Naive thymus-derived CD4-positive, alpha-beta T cell (primary cell): ENCODE results near the gene SYCE3. TPM values are rescaled to one million over a fixed set of nuclear protein-coding genes. Genes with fewer than 3 reads are reported as not detected.

Experiments used
- ATAC-seq: fragments of 150-1000 bp; cut with Tn5 transposase; 2 replicates; pipeline ENCODE4 v1.10.0; 2021; ENCODE audit warnings: mild to moderate bottlenecking, moderate library complexity
- CTCF ChIA-PET: fragments of 350-600 bp; sonication (Branson Sonifier 250); formaldehyde crosslinking; loops from one replicate; lab custom pipeline; 2021; ENCODE audit warnings: antibody characterized with exemption; lab: Charles Lee
- POLR2A ChIA-PET: fragments of 350-600 bp; sonication (Branson Sonifier 250); formaldehyde crosslinking; loops from one replicate; lab custom pipeline; 2021; ENCODE audit warnings: antibody characterized with exemption, inconsistent platforms; lab: Charles Lee
- DNase-seq, 9 donors: peaks; one replicate each; pipeline versions ENCODE4 v3.0.0 to v3.0.0-alpha.2; 2020 to 2022; ENCODE audit warnings: mixed read lengths in 1 of 9
- H3K27ac ChIP-seq: one replicate; pipeline ENCODE4 v1.7.0; 2013; ENCODE audit warnings: mild to moderate bottlenecking, low read depth, low read length, moderate library complexity
- H3K27me3 ChIP-seq, 2 donors: one replicate each; pipeline ENCODE4 v1.7.0; 2013; ENCODE audit warnings: low read length in 2 of 2, mild to moderate bottlenecking in 2 of 2, moderate library complexity in 2 of 2; ENCODE audit not compliant: control insufficient read depth in 2 of 2, insufficient read depth in 2 of 2
- H3K36me3 ChIP-seq, 3 experiments: 1 replicate in 2 of 3; 2 replicates in 1 of 3; pipeline ENCODE4 v1.7.0; 2013; ENCODE audit warnings: low read length in 3 of 3, mild to moderate bottlenecking in 3 of 3, moderate library complexity in 1 of 3; ENCODE audit not compliant: insufficient read depth in 3 of 3, control insufficient read depth in 2 of 3
- H3K4me1 ChIP-seq, 2 donors: one replicate each; pipeline ENCODE4 v1.7.0; 2013; ENCODE audit warnings: low read length in 2 of 2, mild to moderate bottlenecking in 2 of 2, moderate library complexity in 1 of 2; ENCODE audit not compliant: control insufficient read depth in 2 of 2, insufficient read depth in 2 of 2
- H3K4me3 ChIP-seq: 2 replicates; pipeline ENCODE4 v1.7.0; 2013; ENCODE audit warnings: mild to moderate bottlenecking, low read length
- H3K9me3 ChIP-seq, 3 experiments: 1 replicate in 2 of 3; 2 replicates in 1 of 3; pipeline ENCODE4 v1.7.0; 2013; ENCODE audit warnings: low read length in 3 of 3; ENCODE audit not compliant: control insufficient read depth in 2 of 3
- H3K27ac Mint-ChIP-seq, 9 donors: one replicate each; pipeline ENCODE4 v1.8.0; 2020 to 2022; ENCODE audit warnings: mixed read lengths in 9 of 9, mild to moderate bottlenecking in 8 of 9, moderate library complexity in 5 of 9, inconsistent platforms in 2 of 9
- H3K27me3 Mint-ChIP-seq, 5 donors: one replicate each; pipeline ENCODE4 v1.8.0; 2021 to 2022; ENCODE audit warnings: mixed read lengths in 5 of 5, mild to moderate bottlenecking in 1 of 5
- H3K36me3 Mint-ChIP-seq, 5 donors: one replicate each; pipeline ENCODE4 v1.8.0; 2020 to 2022; ENCODE audit warnings: mixed read lengths in 5 of 5, mild to moderate bottlenecking in 3 of 5, inconsistent platforms in 1 of 5
- H3K4me1 Mint-ChIP-seq, 7 donors: one replicate each; pipeline ENCODE4 v1.8.0; 2020 to 2022; ENCODE audit warnings: mixed read lengths in 7 of 7, mild to moderate bottlenecking in 3 of 7, inconsistent platforms in 1 of 7
- H3K4me3 Mint-ChIP-seq, 10 donors: one replicate each; pipeline ENCODE4 v1.8.0; 2020 to 2022; ENCODE audit warnings: mild to moderate bottlenecking in 10 of 10, mixed read lengths in 10 of 10, moderate library complexity in 6 of 10, inconsistent platforms in 2 of 10
- H3K9me3 Mint-ChIP-seq, 11 donors: one replicate each; pipeline ENCODE4 v1.8.0; 2020 to 2022; ENCODE audit warnings: mixed read lengths in 11 of 11, mild to moderate bottlenecking in 4 of 11, inconsistent platforms in 1 of 11, moderate library complexity in 1 of 11
- intact Hi-C, 2 donors: fragments of 100-400 bp; cut with micrococcal nuclease; formaldehyde crosslinking; loops; one replicate each; pipeline ENCODE4 v1.15.1; 2023
- polyA plus RNA-seq, 2 donors: library from polyadenylated mRNA; unstranded; fragments of 300-500 nt; fragmentation: Illumina TruSeq; gene quantifications; one replicate each; pipeline ENCODE4 v1.2.3, GENCODE V29; 2021
- total RNA-seq, 6 experiments: library from RNA in 5 of 6; stranded (reverse) in 5 of 6; gene quantifications; 1 replicate in 5 of 6; 2 replicates in 1 of 6; pipeline ENCODE4 v1.2.3 and lab custom pipeline; 2021 to 2026

Gene SYCE3
- total and polyA plus RNA-seq, 7 experiments from 2014 or later = not detected

GRCh38 chr22:50573491-50574382, 11.0 kb upstream of the SYCE3 start:
- no peak for ATAC-seq
- peaks cover 0 to 51% (median 2%) of the 10 kb centered on the region in 3 experiments for H3K36me3 ChIP-seq
- no peak overlapping the region for H3K4me3 ChIP-seq
- DNase-seq = no peak
- no peaks in the 10 kb centered on the region for H3K4me1 ChIP-seq
- H3K9me3 ChIP-seq = no peaks in the 10 kb centered on the region
- CTCF ChIA-PET = no interaction called here
- intact Hi-C loops = no loop called here
- H3K27ac ChIP-seq = no peak overlapping the region
- Mint-ChIP-seq H3K4me1 (peaks cover 4 to 11% (median 5%) of the 10 kb centered on the region in 7 donors), H3K27ac (no peak overlapping the region), H3K36me3 (peaks cover 0 to 21% (median 7%) of the 10 kb centered on the region in 5 donors), H3K27me3 (no peaks in the 10 kb centered on the region), H3K9me3 (no peaks in the 10 kb centered on the region), H3K4me3 (no peak overlapping the region)
- POLR2A ChIA-PET = interaction anchor here (0.5 to 2.2 kb wide), 4 partner anchors 8 to 612 kb away, joined by 4 to 10 read pairs (median 6); partner anchors contain the start of gene SCO2
- no peaks in the 10 kb centered on the region for H3K27me3 ChIP-seq

GRCh38 chr22:50572965-50573364, 10.2 kb upstream of the SYCE3 start:
- H3K4me3 ChIP-seq = no peak overlapping the region
- H3K36me3 ChIP-seq = peaks cover 0 to 53% (median 2%) of the 10 kb centered on the region in 3 experiments
- DNase-seq (no peak), ATAC-seq (no peak)
- CTCF ChIA-PET = no interaction called here
- H3K27ac Mint-ChIP-seq = no peak overlapping the region
- H3K4me3 Mint-ChIP-seq = no peak overlapping the region
- H3K36me3 Mint-ChIP-seq = peaks cover 0 to 21% (median 7%) of the 10 kb centered on the region in 5 donors
- H3K4me1 ChIP-seq = no peaks in the 10 kb centered on the region
- peaks cover 4 to 11% (median 5%) of the 10 kb centered on the region in 7 donors for H3K4me1 Mint-ChIP-seq
- H3K27me3 Mint-ChIP-seq = no peaks in the 10 kb centered on the region
- POLR2A ChIA-PET = interaction anchor here (1.1 to 2.0 kb wide), 4 partner anchors 9 to 48 kb away, joined by 4 to 7 read pairs (median 4); partner anchors contain the start of gene SCO2
- H3K9me3 Mint-ChIP-seq = no peaks in the 10 kb centered on the region
- no peaks in the 10 kb centered on the region for H3K27me3 ChIP-seq
- no peaks in the 10 kb centered on the region for H3K9me3 ChIP-seq
- H3K27ac ChIP-seq = no peak overlapping the region
- intact Hi-C loops = no loop called here

GRCh38 chr22:50571264-50572175, 8.8 kb upstream of the SYCE3 start:
- Histone ChIP-seq H3K4me1 (no peaks in the 10 kb centered on the region), H3K4me3 (no peak overlapping the region), H3K27me3 (no peaks in the 10 kb centered on the region), H3K9me3 (no peaks in the 10 kb centered on the region), H3K36me3 (peaks cover 0 to 51% (median 2%) of the 10 kb centered on the region in 3 experiments), H3K27ac (no peak overlapping the region)
- ChIA-PET POLR2A (interaction anchor here (1.3 to 2.0 kb wide), 3 partner anchors 8 to 50 kb away, joined by 3 to 7 read pairs (median 4); partner anchors contain the start of gene SYCE3), CTCF (no interaction called here)
- ATAC-seq (no peak), DNase-seq (no peak)
- no peaks in the 10 kb centered on the region for H3K27me3 Mint-ChIP-seq
- H3K9me3 Mint-ChIP-seq = no peaks in the 10 kb centered on the region
- no peak overlapping the region for H3K4me3 Mint-ChIP-seq
- peaks cover 0 to 21% (median 7%) of the 10 kb centered on the region in 5 donors for H3K36me3 Mint-ChIP-seq
- no peaks in the 10 kb centered on the region for H3K4me1 Mint-ChIP-seq
- intact Hi-C loops = no loop called here
- no peak overlapping the region for H3K27ac Mint-ChIP-seq

DNA sequence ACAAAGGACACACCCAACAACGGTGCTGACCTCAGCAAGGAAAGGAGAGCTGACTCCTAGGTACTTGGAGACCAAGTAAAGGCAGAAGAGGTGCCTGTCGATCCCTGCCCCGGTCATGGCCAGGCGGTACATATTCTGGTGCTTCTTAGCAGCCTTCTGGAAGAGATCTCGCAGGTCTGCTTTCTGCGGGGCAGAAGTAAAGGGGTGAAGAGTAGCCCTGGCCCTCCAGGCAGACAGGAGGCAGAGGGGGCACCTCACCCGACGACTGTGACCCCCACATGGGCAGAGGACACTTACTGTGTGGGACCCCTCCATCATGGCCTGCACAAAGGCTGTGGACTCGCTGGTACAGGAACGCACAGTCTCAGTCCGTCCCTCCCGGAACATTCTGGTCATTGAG, 8.1 kb upstream of the SYCE3 start:
- CTCF ChIA-PET = no interaction called here

GRCh38 chr22:50569896-50570535, 7.3 kb upstream of the SYCE3 start:
- Mint-ChIP-seq H3K4me1 (peaks cover 0 to 2% (median 0%) of the 10 kb centered on the region in 7 donors), H3K27ac (no peak overlapping the region), H3K36me3 (peaks cover 0 to 21% (median 7%) of the 10 kb centered on the region in 5 donors), H3K4me3 (no peak overlapping the region), H3K9me3 (no peaks in the 10 kb centered on the region), H3K27me3 (no peaks in the 10 kb centered on the region)
- Histone ChIP-seq H3K9me3 (no peaks in the 10 kb centered on the region), H3K4me1 (no peaks in the 10 kb centered on the region), H3K4me3 (no peak overlapping the region), H3K27ac (no peak overlapping the region), H3K27me3 (no peaks in the 10 kb centered on the region), H3K36me3 (peaks cover 0 to 44% (median 2%) of the 10 kb centered on the region in 3 experiments)
- intact Hi-C loops = no loop called here
- CTCF ChIA-PET = interaction anchor here (0.9 kb wide), 1 partner anchor 45 kb away, joined by 3 read pairs; the partner anchor contains the start of gene SCO2
- DNase-seq (no peak), ATAC-seq (no peak)
- POLR2A ChIA-PET = interaction anchor here (1.4 kb wide), 1 partner anchor 12 kb away, joined by 7 read pairs; the partner anchor contains the start of gene CHKB

More for the DNA sequence above, 8.1 kb upstream of the SYCE3 start:
- Mint-ChIP-seq H3K27me3 (no peaks in the 10 kb centered on the region), H3K4me3 (no peak overlapping the region), H3K36me3 (peaks cover 0 to 21% (median 7%) of the 10 kb centered on the region in 5 donors), H3K27ac (no peak overlapping the region), H3K9me3 (no peaks in the 10 kb centered on the region), H3K4me1 (peaks cover 0 to 2% (median 0%) of the 10 kb centered on the region in 7 donors)
- H3K27me3 ChIP-seq = no peaks in the 10 kb centered on the region
- intact Hi-C loops = no loop called here
- H3K4me1 ChIP-seq = no peaks in the 10 kb centered on the region
- no peak overlapping the region for H3K4me3 ChIP-seq
- H3K36me3 ChIP-seq = peaks cover 0 to 49% (median 2%) of the 10 kb centered on the region in 3 experiments
- H3K9me3 ChIP-seq = no peaks in the 10 kb centered on the region
- POLR2A ChIA-PET = interaction anchor here (1.3 kb wide), 1 partner anchor 8 kb away, joined by 3 read pairs; the partner anchor contains the start of gene SYCE3
- ATAC-seq (no peak), DNase-seq (no peak)
- H3K27ac ChIP-seq = no peak overlapping the region
